ENCODE results near the gene NCF1. TPM values are rescaled to one million over a fixed set of nuclear protein-coding genes. Genes with fewer than 3 reads are reported as not detected.
"Not testable (repeated sequence)": the region's sequence is repeated elsewhere in the genome, so short reads cannot be mapped to it uniquely, and the experiment has no call there.

Gene NCF1
- total RNA-seq (2013): 280 TPM
- polyA plus RNA-seq: 1,000 to 10,000 TPM in 1 of 3 donors, 100 to 1,000 TPM in 2; 489 to 1,218 (median 508) TPM
- polyA minus RNA-seq: 177 and 260 TPM in 2 replicates
- total RNA-seq: 12.7 to 153 (median 59.7) reads per million in 11 experiments

DNA sequence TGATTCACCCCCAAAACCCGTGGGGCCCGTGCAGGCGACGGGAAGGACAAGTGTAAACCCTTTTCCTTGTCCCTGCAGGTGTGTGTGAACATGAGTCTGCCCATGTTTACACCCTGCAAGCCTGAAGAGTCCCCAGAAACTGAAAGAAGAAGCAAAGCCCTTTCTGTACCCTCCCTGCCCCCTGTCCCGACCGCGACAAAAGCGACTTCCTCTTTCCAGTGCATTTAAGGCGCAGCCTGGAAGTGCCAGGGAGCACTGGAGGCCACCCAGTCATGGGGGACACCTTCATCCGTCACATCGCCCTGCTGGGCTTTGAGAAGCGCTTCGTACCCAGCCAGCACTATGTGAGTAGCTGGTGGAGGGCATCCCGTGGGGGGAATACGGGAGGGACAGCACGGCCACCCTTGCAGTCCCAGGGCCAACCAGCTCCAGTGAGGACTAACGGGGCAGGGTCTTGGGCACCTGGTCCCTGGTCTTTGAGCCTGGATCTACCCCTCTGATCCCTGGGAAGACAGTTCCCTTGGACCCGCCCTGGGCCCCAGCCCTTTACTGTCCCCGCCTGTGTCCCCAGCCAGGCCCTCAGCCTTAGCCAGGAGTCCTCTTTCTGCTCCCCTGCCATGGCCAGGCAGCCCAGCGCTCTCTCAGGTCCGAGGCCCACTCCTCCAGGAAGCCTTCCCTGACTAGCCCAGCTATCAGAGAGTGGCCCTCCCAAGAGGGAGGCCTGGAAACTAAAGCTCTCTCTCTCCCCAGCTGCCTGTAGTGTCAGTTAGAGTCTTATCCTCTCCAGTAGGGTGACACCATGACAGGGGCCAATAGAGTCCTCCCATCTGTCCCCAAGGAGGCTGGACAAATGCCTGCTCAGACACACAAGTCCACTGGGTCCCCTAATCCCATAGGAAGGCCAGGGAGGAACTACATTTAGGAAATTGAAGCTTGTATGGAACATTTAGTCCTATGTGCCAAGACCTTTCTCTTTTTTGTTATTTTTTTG is at the start of gene NCF1:
NCF1 (plus strand) TSS at position 252 of the 991 bp plus-strand sequence; CDS start at position 273, 21 bp downstream.
- H3K4me1 Mint-ChIP-seq; H3K27me3 Mint-ChIP-seq (ENCODE audit: low read depth in 3 of 3); H3K9me3 Mint-ChIP-seq; H3K27ac Mint-ChIP-seq; H3K27me3 ChIP-seq (ENCODE audit: control insufficient read depth in 2 of 2, insufficient read depth in 2 of 2, low read length in 2 of 2); DNase-seq; H3K9ac ChIP-seq (ENCODE audit: insufficient read depth, low read length, poor library complexity, severe bottlenecking); H3K9me3 ChIP-seq (replicated peaks in 1 of 2; ENCODE audit: control insufficient read depth in 1 of 2, insufficient read depth in 1 of 2, low read length in 2 of 2); H3K4me2 ChIP-seq (replicated peaks; ENCODE audit: extremely low read depth, low read length, poor library complexity, severe bottlenecking); H3K4me3 Mint-ChIP-seq; H3K36me3 ChIP-seq (replicated peaks in 1 of 2; ENCODE audit: control insufficient read depth in 1 of 2, insufficient read depth in 2 of 2, low read length in 2 of 2); intact Hi-C loops (cut with micrococcal nuclease); H3K27ac ChIP-seq (ENCODE audit: low read depth in 1 of 2, low read length in 2 of 2); H3K36me3 Mint-ChIP-seq; H3K4me3 ChIP-seq (replicated peaks in 1 of 3; ENCODE audit: low read depth in 2 of 3, low read length in 3 of 3); H4K20me1 ChIP-seq (ENCODE audit: insufficient read depth, low read length); H3K79me2 ChIP-seq (ENCODE audit: insufficient read depth, low read length); H3K4me1 ChIP-seq (ENCODE audit: control insufficient read depth in 1 of 2, insufficient read depth in 2 of 2, low read length in 2 of 2); H2AFZ ChIP-seq (ENCODE audit: insufficient read depth, low read depth, low read length, poor library complexity, severe bottlenecking): not testable (repeated sequence)
- no CpG with 5 or more reads among the region's 21 CpGs for WGBS (ENCODE audit: insufficient coverage)

- DNase-seq: no peak
- H3K4me1 ChIP-seq (ENCODE audit: control insufficient read depth in 1 of 2, insufficient read depth in 2 of 2, low read length in 2 of 2): no peaks in the 10 kb centered on the region
- Mint-ChIP-seq H3K9me3 (no peaks in the 10 kb centered on the region), H3K27ac (no peak overlapping the region), H3K27me3 (ENCODE audit: low read depth in 3 of 3) (no peaks in the 10 kb centered on the region), H3K36me3 (peaks cover 26 to 33% of the 10 kb centered on the region in 2 donors), H3K4me1 (no peaks in the 10 kb centered on the region), H3K4me3 (no peak overlapping the region)
- H3K9ac ChIP-seq (ENCODE audit: insufficient read depth, low read length, poor library complexity, severe bottlenecking): no peak overlapping the region
- TF ChIP-seq, protein P1, sequence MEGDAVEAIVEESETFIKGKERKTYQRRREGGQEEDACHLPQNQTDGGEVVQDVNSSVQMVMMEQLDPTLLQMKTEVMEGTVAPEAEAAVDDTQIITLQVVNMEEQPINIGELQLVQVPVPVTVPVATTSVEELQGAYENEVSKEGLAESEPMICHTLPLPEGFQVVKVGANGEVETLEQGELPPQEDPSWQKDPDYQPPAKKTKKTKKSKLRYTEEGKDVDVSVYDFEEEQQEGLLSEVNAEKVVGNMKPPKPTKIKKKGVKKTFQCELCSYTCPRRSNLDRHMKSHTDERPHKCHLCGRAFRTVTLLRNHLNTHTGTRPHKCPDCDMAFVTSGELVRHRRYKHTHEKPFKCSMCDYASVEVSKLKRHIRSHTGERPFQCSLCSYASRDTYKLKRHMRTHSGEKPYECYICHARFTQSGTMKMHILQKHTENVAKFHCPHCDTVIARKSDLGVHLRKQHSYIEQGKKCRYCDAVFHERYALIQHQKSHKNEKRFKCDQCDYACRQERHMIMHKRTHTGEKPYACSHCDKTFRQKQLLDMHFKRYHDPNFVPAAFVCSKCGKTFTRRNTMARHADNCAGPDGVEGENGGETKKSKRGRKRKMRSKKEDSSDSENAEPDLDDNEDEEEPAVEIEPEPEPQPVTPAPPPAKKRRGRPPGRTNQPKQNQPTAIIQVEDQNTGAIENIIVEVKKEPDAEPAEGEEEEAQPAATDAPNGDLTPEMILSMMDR (IDR thresholded peaks at IDR 0.05): no peak
- peaks cover 16 to 42% of the 10 kb centered on the region in 2 donors for H3K36me3 ChIP-seq (replicated peaks in 1 of 2; ENCODE audit: control insufficient read depth in 1 of 2, insufficient read depth in 2 of 2, low read length in 2 of 2)
- no peak overlapping the region for H3K4me3 ChIP-seq (replicated peaks in 1 of 3; ENCODE audit: low read depth in 2 of 3, low read length in 3 of 3)
- peaks cover 3% of the 10 kb centered on the region for H4K20me1 ChIP-seq (ENCODE audit: insufficient read depth, low read length)
- no peaks in the 10 kb centered on the region for H3K27me3 ChIP-seq (ENCODE audit: control insufficient read depth in 2 of 2, insufficient read depth in 2 of 2, low read length in 2 of 2)
- WGBS (ENCODE audit: insufficient coverage): no CpG with 5 or more reads among the region's 1 CpG
- no peaks in the 10 kb centered on the region for H3K9me3 ChIP-seq (replicated peaks in 1 of 2; ENCODE audit: control insufficient read depth in 1 of 2, insufficient read depth in 1 of 2, low read length in 2 of 2)
- H3K27ac ChIP-seq (ENCODE audit: low read depth in 1 of 2, low read length in 2 of 2): no peak overlapping the region
- no peak overlapping the region for H3K4me2 ChIP-seq (replicated peaks; ENCODE audit: extremely low read depth, low read length, poor library complexity, severe bottlenecking)
- no peak overlapping the region for H2AFZ ChIP-seq (ENCODE audit: insufficient read depth, low read depth, low read length, poor library complexity, severe bottlenecking)
- intact Hi-C loops (cut with micrococcal nuclease): no loop called here
- no peaks in the 10 kb centered on the region for H3K79me2 ChIP-seq (ENCODE audit: insufficient read depth, low read length)
Observed at GRCh38 chr7:74725840-74726239, 48.0 kb upstream of the NCF1 start.
